GM12873 (cell line): Measurements from ENCODE around the gene SREK1.

Experiments
- CTCF ChIP-seq: IDR thresholded peaks from 2 replicates; pipeline ENCODE4 v1.5.1; 2012; ENCODE audit warnings: low read depth, mild to moderate bottlenecking, moderate library complexity, low read length, control low read depth; ENCODE audit not compliant: insufficient read depth; ENCODE audit errors: missing control alignments

Gene SREK1

GRCh38 chr5:66130493-66130892 lies 13.6 kb upstream of the SREK1 start:
- TF ChIP-seq CTCF = no peak

GRCh38 chr5:66134407-66134861 lies 9.7 kb upstream of the SREK1 start:
- TF ChIP-seq CTCF = no peak

GRCh38 chr5:66136053-66136452 lies 8.0 kb upstream of the SREK1 start:
- no peak for TF ChIP-seq CTCF

- TF ChIP-seq CTCF = no peak
Measured at GRCh38 chr5:66138637-66139317, 5.3 kb upstream of the SREK1 start.

GRCh38 chr5:66139318-66139712 lies 4.8 kb upstream of the SREK1 start:
- TF ChIP-seq CTCF = no peak

GRCh38 chr5:66142417-66142816 lies 1.7 kb upstream of the SREK1 start:
- TF ChIP-seq CTCF = no peak

GRCh38 chr5:66143473-66144073 lies 527 bp upstream of the SREK1 start:
- TF ChIP-seq CTCF = no peak
